DND-41 (cell line): ENCODE measurements around the gene OR6A2.

Source experiments
- CTCF ChIP-seq: IDR thresholded peaks from 2 replicates; pipeline ENCODE4 v1.5.1; 2012; ENCODE audit warnings: borderline replicate concordance, low read length, moderate library complexity, mild to moderate bottlenecking; ENCODE audit not compliant: poor library complexity, severe bottlenecking; ENCODE audit errors: extremely low read depth
- EZH2 ChIP-seq: IDR thresholded peaks from 3 replicates; pipeline ENCODE4 v1.6.1; 2012; ENCODE audit warnings: borderline replicate concordance, low read depth, mild to moderate bottlenecking, moderate library complexity, low read length, inconsistent platforms; ENCODE audit not compliant: severe bottlenecking

- TF ChIP-seq CTCF = no peak
- no peak for TF ChIP-seq EZH2
Measured at GRCh38 chr11:6794639-6795038, 4.8 kb downstream of the OR6A2 start.
